ENCODE data around the gene BTBD9. TPM values are rescaled to one million over a fixed set of nuclear protein-coding genes. Genes with fewer than 3 reads are reported as not detected.
A peak's percentile ranks its signal among the peaks of the same experiment; 100 is the strongest.

BTBD9 gene
- total RNA-seq, 1 experiment from 2014 or later = 4.3 TPM

- H3K9me3 ChIP-seq (ENCODE audit: low read length) = no peaks in the 10 kb centered on the region
- POLR2A ChIA-PET (ENCODE audit: unreplicated experiment) = interaction anchor here (0.6 kb wide), 1 partner anchor 294 kb away, joined by 3 read pairs; no protein-coding TSS in a partner anchor
- H3K79me2 ChIP-seq (ENCODE audit: low read length) = no peaks in the 10 kb centered on the region
- no peaks in the 10 kb centered on the region for H3F3A ChIP-seq (ENCODE audit: low read length, unreplicated experiment)
- no peak overlapping the region for H3K9ac ChIP-seq (ENCODE audit: low read length)
- TF ChIP-seq EZH2phosphoT487 (IDR thresholded peaks at IDR 0.05; ENCODE audit: borderline replicate concordance, low read length) = no peak
- TF ChIP-seq CTCF (conservative IDR thresholded peaks at IDR 0.05; ENCODE audit: low read depth, low read length) = no peak
- TF ChIP-seq EZH2 (IDR thresholded peaks at IDR 0.05; ENCODE audit: low read length, unreplicated experiment) = no peak
- no peaks in the 10 kb centered on the region for H3K9me2 ChIP-seq (replicated peaks; ENCODE audit: low read length)
- no peak for DNase-seq
- H2AFZ ChIP-seq (ENCODE audit: low read length) = no peak overlapping the region
- peaks cover 13% of the 10 kb centered on the region for H3K4me1 ChIP-seq (ENCODE audit: insufficient read depth, low read length)
- H3K27ac ChIP-seq (ENCODE audit: low read length) = peak overlapping the region; percentile 15
- H4K20me1 ChIP-seq (ENCODE audit: low read length) = no peaks in the 10 kb centered on the region
- no peak for ATAC-seq
- CTCF ChIA-PET = no interaction called here
- intact Hi-C loops (cut with micrococcal nuclease) = loop anchor here (10.0 kb wide), 1 partner anchor 111 kb away; no protein-coding TSS in a partner anchor
- H3K36me3 ChIP-seq (ENCODE audit: low read depth, low read length) = no peaks in the 10 kb centered on the region
- H3K27me3 ChIP-seq (ENCODE audit: low read length) = no peaks in the 10 kb centered on the region
- no peak overlapping the region for H3K4me3 ChIP-seq (ENCODE audit: low read length)
- TSS peak; percentile 13 for BruUV-seq (replicated peaks)
- no peak overlapping the region for H3K4me2 ChIP-seq (ENCODE audit: low read length)
Observed at GRCh38 chr6:38173909-38174308, 465.8 kb downstream of the BTBD9 start.

GRCh38 chr6:38172739-38173410 is 466.9 kb downstream of the BTBD9 start:
- Histone ChIP-seq H3F3A (ENCODE audit: low read length, unreplicated experiment) (no peaks in the 10 kb centered on the region), H4K20me1 (ENCODE audit: low read length) (no peaks in the 10 kb centered on the region), H2AFZ (ENCODE audit: low read length) (no peak overlapping the region), H3K4me2 (ENCODE audit: low read length) (no peak overlapping the region), H3K27ac (ENCODE audit: low read length) (no peak overlapping the region), H3K9me2 (replicated peaks; ENCODE audit: low read length) (no peaks in the 10 kb centered on the region), H3K79me2 (ENCODE audit: low read length) (no peaks in the 10 kb centered on the region), H3K4me3 (ENCODE audit: low read length) (no peak overlapping the region), H3K27me3 (ENCODE audit: low read length) (no peaks in the 10 kb centered on the region), H3K9ac (ENCODE audit: low read length) (no peak overlapping the region), H3K36me3 (ENCODE audit: low read depth, low read length) (no peaks in the 10 kb centered on the region), H3K9me3 (ENCODE audit: low read length) (no peaks in the 10 kb centered on the region), H3K4me1 (ENCODE audit: insufficient read depth, low read length) (peaks cover 13% of the 10 kb centered on the region)
- CTCF ChIA-PET = no interaction called here
- DNase-seq = no peak
- no peak for TF ChIP-seq CTCF (conservative IDR thresholded peaks at IDR 0.05; ENCODE audit: low read depth, low read length)
- no peak for TF ChIP-seq EZH2 (IDR thresholded peaks at IDR 0.05; ENCODE audit: low read length, unreplicated experiment)
- TF ChIP-seq EZH2phosphoT487 (IDR thresholded peaks at IDR 0.05; ENCODE audit: borderline replicate concordance, low read length) = no peak
- no peak for ATAC-seq
- intact Hi-C loops (cut with micrococcal nuclease) = loop anchor here (10.0 kb wide), 1 partner anchor 112 kb away; no protein-coding TSS in a partner anchor
- POLR2A ChIA-PET (ENCODE audit: unreplicated experiment) = no interaction called here
- no TSS peak for BruUV-seq (replicated peaks)

All from PC-3 (cell line).